ENCODE measurements around the gene KCND1.

Gene KCND1

GRCh38 chrX:48913605-48914366 lies 57.9 kb downstream of the KCND1 start:
- no peak for FAIRE-seq
- DNase-seq (ENCODE audit: low spot score) = no peak

DNA sequence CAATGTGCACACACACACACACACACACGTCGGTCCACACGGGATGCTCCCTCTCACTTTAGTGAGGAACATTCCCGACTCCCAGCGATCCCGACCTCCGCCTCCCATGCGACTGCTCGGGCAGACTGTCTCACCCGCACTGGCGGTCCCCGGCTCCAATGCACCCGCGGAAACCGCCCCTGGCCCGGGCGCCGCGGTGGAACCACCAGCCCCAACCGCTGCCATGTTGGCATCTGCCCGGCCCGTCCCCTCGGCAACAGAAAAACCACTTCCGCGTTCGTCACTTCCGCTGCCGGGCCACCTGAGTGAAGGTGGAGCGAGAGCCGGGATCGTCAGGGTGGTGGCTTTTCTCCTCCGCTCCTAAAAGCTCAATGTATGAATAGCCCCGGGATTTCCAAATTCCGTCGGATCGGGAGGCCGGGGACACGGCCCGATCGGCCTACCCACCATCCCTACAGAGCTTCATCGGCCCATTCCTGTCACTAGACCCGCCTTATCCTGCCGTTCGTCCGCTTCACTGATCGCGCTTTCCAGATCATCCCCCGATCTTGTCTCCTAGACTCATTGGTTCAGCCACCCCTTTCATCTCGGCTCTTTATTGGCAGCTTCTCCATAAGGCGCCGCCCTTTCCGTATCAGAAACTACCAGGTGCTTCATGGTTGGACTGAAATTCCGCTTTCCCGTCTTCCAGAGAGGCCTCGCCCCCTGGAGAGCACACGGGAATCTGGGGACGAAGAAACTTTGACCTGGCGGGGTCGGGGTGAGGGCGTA lies 60.0 kb downstream of the KCND1 start, which contains the start of gene SLC35A2:
SLC35A2 (minus strand) TSS at position 235 of the 771 bp plus-strand sequence; CDS start at position 225, 10 bp downstream.
- DNase-seq (ENCODE audit: low spot score) = peak; percentile 84
- FAIRE-seq = no peak
